Activated CD8-positive, alpha-beta memory T cell treated with anti-CD3 and anti-CD28 coated beads, Interleukin-2, amount 10 ng/mL, durations not matched to agents 7 days and 5 days (primary cell): Measurements from ENCODE around the gene SYT2. TPM values are rescaled to one million over a fixed set of nuclear protein-coding genes. Genes with fewer than 3 reads are reported as not detected.
"Not testable (repeated sequence)": the region's sequence is repeated elsewhere in the genome, so short reads cannot be mapped to it uniquely, and the experiment has no call there.

ENCODE experiments used
- ATAC-seq: fragments of 150-1000 bp; cut with Tn5 transposase; one replicate; pipeline ENCODE4 v1.10.0; 2021; ENCODE audit warnings: moderate library complexity
- CTCF ChIA-PET: fragments of 350-600 bp; sonication (Branson Sonifier 250); formaldehyde crosslinking; loops from one replicate; lab custom pipeline; 2021; ENCODE audit warnings: antibody characterized with exemption; lab: Charles Lee
- DNase-seq: peaks from one replicate; pipeline ENCODE4 v3.0.0-alpha.2; 2020
- H3K27ac Mint-ChIP-seq: one replicate; pipeline ENCODE4 v1.8.0; 2021; ENCODE audit warnings: mild to moderate bottlenecking, mixed read lengths
- H3K27me3 Mint-ChIP-seq: one replicate; pipeline ENCODE4 v1.8.0; 2021; ENCODE audit warnings: mixed read lengths
- H3K36me3 Mint-ChIP-seq: one replicate; pipeline ENCODE4 v1.8.0; 2021; ENCODE audit warnings: mild to moderate bottlenecking, mixed read lengths
- H3K4me1 Mint-ChIP-seq: one replicate; pipeline ENCODE4 v1.8.0; 2021; ENCODE audit warnings: mixed read lengths
- H3K4me3 Mint-ChIP-seq: one replicate; pipeline ENCODE4 v1.8.0; 2021; ENCODE audit warnings: mild to moderate bottlenecking, moderate library complexity, mixed read lengths
- H3K9me3 Mint-ChIP-seq: one replicate; pipeline ENCODE4 v1.8.0; 2022; ENCODE audit warnings: low read depth, mixed read lengths
- total RNA-seq, 2 experiments: library from RNA; stranded (reverse); gene quantifications; one replicate each; pipeline ENCODE4 v1.2.3, GENCODE V29; 2021

Gene SYT2
- not detected for total RNA-seq

GRCh38 chr1:202710070-202711045 lies at the start of gene SYT2:
Gene SYT2, minus strand, starts transcription at chr1:202710454. Its CDS starts 104,682 bp downstream, at chr1:202605772.
- Mint-ChIP-seq H3K4me3 (no peak within 1 kb of the TSS), H3K36me3 (no peaks in the 10 kb centered on the region), H3K9me3 (no peaks in the 10 kb centered on the region), H3K4me1 (no peaks in the 10 kb centered on the region), H3K27ac (no peak within 1 kb of the TSS), H3K27me3 (peaks cover 82% of the 10 kb centered on the region)
- DNase-seq (no peak), ATAC-seq (peak; percentile 42)
- CTCF ChIA-PET, result interaction anchor here (0.9 to 1.3 kb wide), 3 partner anchors 9 to 138 kb away, joined by 3 to 4 read pairs (median 3); no protein-coding TSS in a partner anchor

- DNase-seq (no peak), ATAC-seq (no peak)
- Mint-ChIP-seq H3K4me3 (no peak overlapping the region), H3K27ac (no peak overlapping the region), H3K9me3 (no peaks in the 10 kb centered on the region), H3K36me3 (peaks cover 27% of the 10 kb centered on the region), H3K4me1 (no peaks in the 10 kb centered on the region), H3K27me3 (no peaks in the 10 kb centered on the region)
- CTCF ChIA-PET, result interaction anchor here (1.4 kb wide), 1 partner anchor 37 kb away, joined by 3 read pairs; no protein-coding TSS in a partner anchor
These were observed 46.1 kb upstream of the SYT2 start for GRCh38 chr1:202756391-202756790.

GRCh38 chr1:202754293-202754692 lies 44.0 kb upstream of the SYT2 start:
- no peak overlapping the region for H3K4me3 Mint-ChIP-seq
- H3K36me3 Mint-ChIP-seq, result peaks cover 26% of the 10 kb centered on the region
- CTCF ChIA-PET, result no interaction called here
- ATAC-seq, result no peak
- H3K9me3 Mint-ChIP-seq, result no peaks in the 10 kb centered on the region
- no peaks in the 10 kb centered on the region for H3K27me3 Mint-ChIP-seq
- DNase-seq, result no peak
- no peak overlapping the region for H3K27ac Mint-ChIP-seq
- H3K4me1 Mint-ChIP-seq, result no peaks in the 10 kb centered on the region

DNA sequence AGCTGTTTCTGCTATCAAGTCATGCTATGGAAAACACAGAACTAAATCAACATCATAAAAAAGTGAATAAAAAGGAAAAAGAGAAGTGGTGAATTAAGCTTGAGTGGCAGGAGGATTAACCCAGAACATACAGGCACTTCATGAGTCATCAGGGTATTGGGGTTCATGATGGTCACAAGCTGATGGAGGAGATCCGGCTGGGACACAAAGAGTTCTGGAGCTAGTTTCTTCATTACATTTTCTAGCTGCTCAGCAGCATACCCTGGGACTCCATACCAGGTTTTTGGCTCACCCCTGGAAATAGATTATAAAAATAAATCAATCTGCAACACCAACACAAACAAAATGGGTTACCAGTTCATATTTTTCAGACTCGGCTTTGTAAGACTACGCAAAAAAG lies 42.5 kb upstream of the SYT2 start:
- DNase-seq (no peak), ATAC-seq (no peak)
- CTCF ChIA-PET, result interaction anchor here (3.3 to 3.7 kb wide), 2 partner anchors 99 to 247 kb away, joined by 23 to 26 read pairs; no protein-coding TSS in a partner anchor
- Mint-ChIP-seq H3K36me3 (peaks cover 25% of the 10 kb centered on the region), H3K27me3 (no peaks in the 10 kb centered on the region), H3K4me1 (no peaks in the 10 kb centered on the region), H3K9me3 (no peaks in the 10 kb centered on the region), H3K27ac (no peak overlapping the region), H3K4me3 (no peak overlapping the region)

DNA sequence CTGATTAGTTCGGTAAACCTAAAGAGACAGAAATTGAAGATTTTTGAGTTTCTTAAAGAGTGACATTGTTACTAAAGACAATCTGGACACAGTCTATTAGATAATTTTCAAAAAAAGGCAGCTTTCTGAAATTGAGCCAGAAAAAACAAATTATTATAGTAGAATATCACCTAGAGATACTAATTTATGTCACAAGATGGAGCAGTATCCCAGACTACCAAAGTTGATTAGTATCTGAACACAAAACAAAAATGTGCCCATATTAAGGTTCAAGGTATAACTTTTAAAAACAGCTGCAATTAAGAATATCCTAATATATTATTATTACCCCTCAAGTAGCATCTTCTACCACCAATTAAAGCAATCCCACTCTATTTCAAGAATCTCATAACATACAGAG lies 40.5 kb upstream of the SYT2 start:
- DNase-seq (no peak), ATAC-seq (no peak)
- H3K36me3 Mint-ChIP-seq, result peaks cover 36% of the 10 kb centered on the region
- no peak overlapping the region for H3K4me3 Mint-ChIP-seq
- H3K4me1 Mint-ChIP-seq, result no peaks in the 10 kb centered on the region
- no peaks in the 10 kb centered on the region for H3K27me3 Mint-ChIP-seq
- CTCF ChIA-PET, result interaction anchor here (0.7 to 3.7 kb wide), 9 partner anchors 9 to 249 kb away, joined by 3 to 26 read pairs (median 3); no protein-coding TSS in a partner anchor
- H3K9me3 Mint-ChIP-seq, result no peaks in the 10 kb centered on the region
- no peak overlapping the region for H3K27ac Mint-ChIP-seq

DNA sequence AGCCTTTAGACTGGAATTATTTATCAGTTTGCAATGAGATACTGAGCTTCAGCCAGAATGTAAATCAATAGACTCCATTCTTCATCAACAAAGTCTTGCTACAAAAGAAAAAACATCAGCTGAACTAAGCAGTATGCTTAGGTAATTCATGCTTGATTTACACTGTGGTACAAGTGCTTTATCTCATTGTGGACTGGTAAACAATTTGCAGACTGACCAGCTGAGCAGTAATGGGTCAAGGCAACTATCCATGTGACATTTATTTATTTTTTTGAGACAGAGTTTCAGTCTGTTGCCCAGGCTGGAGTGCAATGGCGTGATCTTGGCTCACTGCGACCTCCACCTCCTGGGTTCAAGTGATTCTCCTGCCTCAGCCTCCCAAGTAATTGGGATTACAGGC lies 39.8 kb upstream of the SYT2 start:
- DNase-seq (no peak), ATAC-seq (no peak)
- H3K27me3 Mint-ChIP-seq, result no peaks in the 10 kb centered on the region
- H3K9me3 Mint-ChIP-seq, result no peaks in the 10 kb centered on the region
- CTCF ChIA-PET, result interaction anchor here (0.6 to 3.7 kb wide), 6 partner anchors 42 to 249 kb away, joined by 3 to 26 read pairs (median 4); no protein-coding TSS in a partner anchor
- no peak overlapping the region for H3K4me3 Mint-ChIP-seq
- no peak overlapping the region for H3K27ac Mint-ChIP-seq
- peaks cover 37% of the 10 kb centered on the region for H3K36me3 Mint-ChIP-seq
- H3K4me1 Mint-ChIP-seq, result no peaks in the 10 kb centered on the region

- CTCF ChIA-PET, result interaction anchor here (0.9 to 1.4 kb wide), 2 partner anchors 10 to 118 kb away, joined by 3 read pairs; no protein-coding TSS in a partner anchor
- H3K4me1 Mint-ChIP-seq, result no peaks in the 10 kb centered on the region
- no peak overlapping the region for H3K27ac Mint-ChIP-seq
- no peak overlapping the region for H3K4me3 Mint-ChIP-seq
- no peaks in the 10 kb centered on the region for H3K27me3 Mint-ChIP-seq
- DNase-seq, result no peak
- no peak for ATAC-seq
- H3K36me3 Mint-ChIP-seq, result peaks cover 52% of the 10 kb centered on the region
- no peaks in the 10 kb centered on the region for H3K9me3 Mint-ChIP-seq
These were observed 35.2 kb upstream of the SYT2 start for GRCh38 chr1:202745323-202745888.

DNA sequence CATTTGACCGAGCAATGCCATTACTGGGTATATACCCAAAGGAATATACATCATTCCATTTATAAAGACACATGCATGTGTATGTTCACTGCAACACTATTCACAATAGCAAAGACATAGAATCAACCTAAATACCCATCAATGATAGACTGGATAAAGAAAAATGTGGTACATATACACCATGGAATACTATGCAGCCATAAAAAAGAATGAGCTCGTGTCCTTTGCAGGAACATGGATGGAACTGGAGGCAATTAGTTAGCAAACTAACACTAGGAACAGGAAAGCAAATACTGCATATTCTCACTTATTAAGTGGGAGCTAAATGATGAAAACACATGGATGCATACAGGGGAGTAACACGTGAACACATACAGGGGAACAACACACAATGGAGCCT lies 34.5 kb upstream of the SYT2 start:
- peaks cover 52% of the 10 kb centered on the region for H3K36me3 Mint-ChIP-seq
- not testable (repeated sequence) for H3K27ac Mint-ChIP-seq, ATAC-seq, H3K27me3 Mint-ChIP-seq, DNase-seq, H3K4me1 Mint-ChIP-seq, H3K4me3 Mint-ChIP-seq, H3K9me3 Mint-ChIP-seq
- CTCF ChIA-PET, result interaction anchor here (0.9 to 1.4 kb wide), 2 partner anchors 10 to 119 kb away, joined by 3 read pairs; no protein-coding TSS in a partner anchor

GRCh38 chr1:202742496-202742895 lies 32.2 kb upstream of the SYT2 start:
- Mint-ChIP-seq H3K9me3 (no peaks in the 10 kb centered on the region), H3K36me3 (peaks cover 47% of the 10 kb centered on the region), H3K4me3 (no peak overlapping the region), H3K27ac (no peak overlapping the region), H3K4me1 (no peaks in the 10 kb centered on the region), H3K27me3 (no peaks in the 10 kb centered on the region)
- DNase-seq, result no peak
- ATAC-seq, result no peak
- CTCF ChIA-PET, result no interaction called here

GRCh38 chr1:202733251-202733650 lies 23.0 kb upstream of the SYT2 start:
- ATAC-seq (no peak), DNase-seq (no peak)
- Mint-ChIP-seq H3K4me3 (no peak overlapping the region), H3K4me1 (no peaks in the 10 kb centered on the region), H3K27ac (no peak overlapping the region), H3K27me3 (no peaks in the 10 kb centered on the region), H3K9me3 (no peaks in the 10 kb centered on the region), H3K36me3 (peaks cover 37% of the 10 kb centered on the region)
- CTCF ChIA-PET, result interaction anchor here (0.8 to 7.3 kb wide), 2 partner anchors 14 to 118 kb away, joined by 3 to 29 read pairs; no protein-coding TSS in a partner anchor

DNA sequence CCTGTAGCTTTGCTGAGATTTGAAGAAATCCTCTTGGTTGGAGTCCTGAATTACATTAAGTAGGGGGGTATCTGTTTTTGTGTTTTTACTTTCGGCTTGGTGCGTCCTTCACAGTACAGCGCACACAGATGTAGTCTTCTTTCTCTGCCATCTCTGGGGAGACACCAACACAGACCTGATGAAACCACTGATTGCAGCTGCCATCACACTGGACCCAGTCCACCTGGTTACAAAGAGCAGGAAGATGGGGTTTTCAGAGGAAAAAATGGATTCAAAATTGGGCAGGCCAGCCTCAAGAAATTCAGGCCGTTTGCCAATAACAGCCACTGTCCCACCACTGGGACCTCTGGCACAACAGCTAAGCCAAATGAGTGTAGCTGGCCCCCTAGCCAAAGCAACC lies 18.7 kb upstream of the SYT2 start:
- DNase-seq, result no peak
- Mint-ChIP-seq H3K27me3 (no peaks in the 10 kb centered on the region), H3K4me3 (no peak overlapping the region), H3K9me3 (no peaks in the 10 kb centered on the region), H3K4me1 (no peaks in the 10 kb centered on the region), H3K36me3 (peaks cover 28% of the 10 kb centered on the region), H3K27ac (no peak overlapping the region)
- CTCF ChIA-PET, result interaction anchor here (7.3 kb wide), 1 partner anchor 9 kb away, joined by 29 read pairs; no protein-coding TSS in a partner anchor
- ATAC-seq, result no peak

DNA sequence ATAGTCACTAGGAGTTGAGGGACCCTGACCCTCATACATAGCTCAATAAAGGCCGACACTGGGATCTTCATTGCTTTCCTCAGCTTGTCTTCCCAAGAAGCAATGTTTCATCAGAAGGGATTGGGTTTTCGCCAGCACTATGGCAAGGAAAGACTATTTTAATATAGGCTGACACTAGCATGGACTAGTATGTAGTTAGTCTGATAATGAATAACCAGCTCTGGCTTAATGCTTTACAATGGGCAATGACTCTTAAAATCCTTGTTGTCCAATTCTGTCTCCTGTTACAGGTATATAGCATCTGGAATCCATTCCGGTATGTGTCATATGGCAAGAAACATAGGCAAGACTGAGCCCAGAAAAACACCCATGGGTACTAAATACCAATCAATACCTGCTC lies 15.3 kb upstream of the SYT2 start:
- H3K27ac Mint-ChIP-seq, result no peak overlapping the region
- no peaks in the 10 kb centered on the region for H3K9me3 Mint-ChIP-seq
- no peaks in the 10 kb centered on the region for H3K27me3 Mint-ChIP-seq
- no peak for DNase-seq
- CTCF ChIA-PET, result interaction anchor here (0.7 kb wide), 1 partner anchor 10 kb away, joined by 4 read pairs; no protein-coding TSS in a partner anchor
- H3K4me1 Mint-ChIP-seq, result no peaks in the 10 kb centered on the region
- ATAC-seq, result no peak
- no peak overlapping the region for H3K4me3 Mint-ChIP-seq
- peaks cover 13% of the 10 kb centered on the region for H3K36me3 Mint-ChIP-seq

DNA sequence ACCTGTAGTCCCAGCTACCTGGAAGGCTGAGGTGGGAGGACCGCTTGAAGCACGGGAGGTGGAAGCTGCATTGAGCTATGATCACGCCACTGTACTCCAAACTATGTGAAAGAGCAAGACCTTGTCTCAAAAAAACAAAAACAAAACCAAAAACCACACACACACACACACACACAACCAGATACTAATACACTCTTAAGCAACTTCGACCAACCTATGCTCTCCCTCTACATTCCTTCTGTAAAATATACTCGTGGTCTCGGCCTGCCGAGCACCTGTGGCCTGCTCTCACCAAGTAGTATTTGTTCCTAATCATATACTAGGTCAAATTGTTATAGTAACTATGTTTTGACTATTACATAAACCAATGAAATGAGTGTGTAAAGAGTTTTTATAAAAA lies 13.5 kb upstream of the SYT2 start:
- no peaks in the 10 kb centered on the region for H3K9me3 Mint-ChIP-seq
- peaks cover under 1% of the 10 kb centered on the region for H3K27me3 Mint-ChIP-seq
- H3K4me3 Mint-ChIP-seq, result no peak overlapping the region
- DNase-seq (no peak), ATAC-seq (no peak)
- H3K27ac Mint-ChIP-seq, result no peak overlapping the region
- CTCF ChIA-PET, result no interaction called here
- peaks cover 2% of the 10 kb centered on the region for H3K4me1 Mint-ChIP-seq
- H3K36me3 Mint-ChIP-seq, result peaks cover 6% of the 10 kb centered on the region
